Amniotic stem cell (primary cell): Measurements from ENCODE around the gene MRPS15.
"Not testable (repeated sequence)": the region's sequence is repeated elsewhere in the genome, so short reads cannot be mapped to it uniquely, and the experiment has no call there.

Experiments used
- DNase-seq: peaks from one replicate; lab custom pipeline; 2025; lab: John Stamatoyannopoulos, UW

MRPS15 gene

GRCh38 chr1:36482724-36483388 lies 18.7 kb upstream of the MRPS15 start, which contains the start of gene CSF3R:
TSS of gene CSF3R (minus strand) at chr1:36482913. CDS start at chr1:36479496, 3,417 bp downstream.
- DNase-seq = no peak

- DNase-seq = no peak
Measured at GRCh38 chr1:36481771-36482723, 17.9 kb upstream of the MRPS15 start.

GRCh38 chr1:36481091-36481490 lies 16.9 kb upstream of the MRPS15 start:
- DNase-seq = no peak

- no peak for DNase-seq
Measured at GRCh38 chr1:36480161-36480560, 16.0 kb upstream of the MRPS15 start.

GRCh38 chr1:36479505-36480051 lies 15.4 kb upstream of the MRPS15 start:
- no peak for DNase-seq

GRCh38 chr1:36477615-36478014 lies 13.4 kb upstream of the MRPS15 start:
- not testable (repeated sequence) for DNase-seq

- DNase-seq = no peak
Measured at GRCh38 chr1:36476945-36477344, 12.8 kb upstream of the MRPS15 start.

- DNase-seq = no peak
Measured at GRCh38 chr1:36475910-36476604, 11.9 kb upstream of the MRPS15 start.

- DNase-seq = no peak
Measured at GRCh38 chr1:36475341-36475740, 11.2 kb upstream of the MRPS15 start.

- no peak for DNase-seq
Measured at GRCh38 chr1:36472656-36473055, 8.5 kb upstream of the MRPS15 start.

GRCh38 chr1:36471830-36472641 lies 7.9 kb upstream of the MRPS15 start:
- no peak for DNase-seq

GRCh38 chr1:36469163-36469562 lies 5.0 kb upstream of the MRPS15 start:
- DNase-seq = no peak

GRCh38 chr1:36467700-36468455 lies 3.7 kb upstream of the MRPS15 start:
- DNase-seq = no peak

- no peak for DNase-seq
Measured at GRCh38 chr1:36467027-36467410, 2.8 kb upstream of the MRPS15 start.

- DNase-seq = no peak
Measured at GRCh38 chr1:36466370-36467026, 2.3 kb upstream of the MRPS15 start.

GRCh38 chr1:36465731-36466369 lies 1.7 kb upstream of the MRPS15 start:
- DNase-seq = no peak

GRCh38 chr1:36464605-36465393 lies 615 bp upstream of the MRPS15 start:
- no peak for DNase-seq

- no peak for DNase-seq
Measured at GRCh38 chr1:36463463-36463802, 751 bp downstream of the MRPS15 start.

GRCh38 chr1:36458910-36459309 lies 5.3 kb downstream of the MRPS15 start:
- DNase-seq = no peak
